Forelimb muscle (tissue), 1 donor: ENCODE results near the gene ZNF488. TPM values are rescaled to one million over a fixed set of nuclear protein-coding genes. Genes with fewer than 3 reads are reported as not detected.
A peak's percentile ranks its signal among the peaks of the same experiment; 100 is the strongest.
"Not testable (repeated sequence)": the region's sequence is repeated elsewhere in the genome, so short reads cannot be mapped to it uniquely, and the experiment has no call there.

ENCODE experiments used
- DNase-seq: peaks from one replicate; pipeline ENCODE4 v3.0.0-alpha.2; 2013; ENCODE audit warnings: low read depth
- polyA plus RNA-seq: library from polyadenylated mRNA; unstranded; fragments of 120-200 nt; gene quantifications from one replicate; pipeline ENCODE4 v1.2.1, GENCODE V29; 2013; ENCODE audit not compliant: insufficient read length

The ZNF488 gene
- polyA plus RNA-seq, 1 donor: 3.5 TPM

- no peak for DNase-seq
Measured at GRCh38 chr10:47409866-47410256, 25.8 kb upstream of the ZNF488 start.

- DNase-seq: no peak
Measured at GRCh38 chr10:47409171-47409865, 25.2 kb upstream of the ZNF488 start.

GRCh38 chr10:47408606-47409005 is 24.5 kb upstream of the ZNF488 start:
- no peak for DNase-seq

- DNase-seq: no peak
Measured at GRCh38 chr10:47406870-47407691, 23.0 kb upstream of the ZNF488 start.

- DNase-seq: no peak
Measured at GRCh38 chr10:47406548-47406869, 22.4 kb upstream of the ZNF488 start.

- DNase-seq: no peak
Measured at GRCh38 chr10:47405857-47406547, 21.9 kb upstream of the ZNF488 start.

GRCh38 chr10:47404937-47405336 is 20.8 kb upstream of the ZNF488 start:
- no peak for DNase-seq

- no peak for DNase-seq
Measured at GRCh38 chr10:47404446-47404845, 20.4 kb upstream of the ZNF488 start.

- no peak for DNase-seq
Measured at GRCh38 chr10:47403446-47404318, 19.6 kb upstream of the ZNF488 start.

- peak; percentile 49 for DNase-seq
Measured at GRCh38 chr10:47402641-47403301, 18.7 kb upstream of the ZNF488 start.

- no peak for DNase-seq
Measured at GRCh38 chr10:47401874-47402640, 18.0 kb upstream of the ZNF488 start.

GRCh38 chr10:47401210-47401609 is 17.1 kb upstream of the ZNF488 start:
- DNase-seq: no peak

GRCh38 chr10:47400786-47401185 is 16.7 kb upstream of the ZNF488 start:
- DNase-seq: no peak

- no peak for DNase-seq
Measured at GRCh38 chr10:47400251-47400650, 16.2 kb upstream of the ZNF488 start.

GRCh38 chr10:47397256-47397655 is 13.2 kb upstream of the ZNF488 start:
- no peak for DNase-seq

- DNase-seq: no peak
Measured at GRCh38 chr10:47396311-47396717, 12.2 kb upstream of the ZNF488 start.

GRCh38 chr10:47389619-47390018 is 5.5 kb upstream of the ZNF488 start:
- DNase-seq: no peak

GRCh38 chr10:47388879-47389278 is 4.8 kb upstream of the ZNF488 start:
- DNase-seq: no peak

- DNase-seq: not testable (repeated sequence)
Measured at GRCh38 chr10:47386104-47386503, 2.0 kb upstream of the ZNF488 start.
